ENCODE measurements around the gene MEF2B. TPM values are rescaled to one million over a fixed set of nuclear protein-coding genes. Genes with fewer than 3 reads are reported as not detected.
"Not testable (repeated sequence)": the region's sequence is repeated elsewhere in the genome, so short reads cannot be mapped to it uniquely, and the experiment has no call there.

Gene MEF2B
- total RNA-seq, 1 donor from 2014 or later, result not detected

- DNase-seq (ENCODE audit: extremely low read depth, low read depth, low spot score), result not testable (repeated sequence)
Measured at GRCh38 chr19:19102566-19102965, 67.5 kb downstream of the MEF2B start.

GRCh38 chr19:19101540-19101939, 68.5 kb downstream of the MEF2B start:
- DNase-seq (ENCODE audit: extremely low read depth, low read depth, low spot score), result no peak

DNA sequence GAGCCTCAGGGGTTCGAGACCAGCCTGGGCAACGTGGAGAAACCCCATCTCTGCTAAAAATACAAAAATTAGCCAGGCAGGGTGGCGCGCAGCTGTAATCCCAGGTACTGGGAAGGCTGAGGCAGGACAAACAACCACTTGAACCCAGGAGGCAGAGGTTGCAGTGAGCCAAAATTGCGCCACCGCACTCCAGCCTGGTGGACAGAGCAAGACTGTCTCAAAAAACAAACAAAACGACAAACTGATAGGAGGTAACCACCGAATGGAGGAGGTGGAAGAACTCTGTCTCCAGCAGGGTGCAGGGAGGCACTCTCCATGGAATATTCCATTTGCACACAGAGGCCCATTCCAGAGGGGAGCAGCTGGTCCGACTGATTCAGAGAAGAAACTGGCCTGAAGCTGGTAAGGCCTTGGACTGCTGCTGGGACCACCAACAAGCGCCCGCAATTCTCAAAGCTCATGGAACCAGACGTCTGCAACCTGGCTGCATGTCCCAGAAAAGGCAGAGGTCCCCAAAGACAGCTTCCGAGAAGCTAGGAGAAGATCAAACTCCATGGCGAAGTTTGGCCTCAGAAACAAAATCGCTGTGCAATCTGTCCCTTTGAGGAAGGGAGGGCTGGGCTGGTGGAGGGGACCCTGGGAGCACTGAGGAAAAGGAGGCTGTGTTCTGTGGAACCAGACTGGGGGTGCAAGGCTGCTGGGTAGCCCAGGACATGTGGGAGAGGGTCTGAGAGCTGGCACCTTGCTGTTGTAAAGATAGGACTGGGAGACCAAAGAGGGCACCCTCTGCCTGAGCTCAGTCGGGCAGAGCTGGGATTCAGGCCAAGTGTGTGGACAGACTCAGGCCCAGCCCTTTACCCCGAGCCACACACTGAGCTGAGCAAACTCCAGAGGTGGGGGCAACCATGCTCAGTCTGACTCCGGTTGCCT, 71.1 kb downstream of the MEF2B start:
- DNase-seq (ENCODE audit: extremely low read depth, low read depth, low spot score), result no peak

GRCh38 chr19:19098084-19098702, 71.9 kb downstream of the MEF2B start:
- no peak for DNase-seq (ENCODE audit: extremely low read depth, low read depth, low spot score)

GRCh38 chr19:19096641-19097627, 73.1 kb downstream of the MEF2B start:
- no peak for DNase-seq (ENCODE audit: extremely low read depth, low read depth, low spot score)

DNA sequence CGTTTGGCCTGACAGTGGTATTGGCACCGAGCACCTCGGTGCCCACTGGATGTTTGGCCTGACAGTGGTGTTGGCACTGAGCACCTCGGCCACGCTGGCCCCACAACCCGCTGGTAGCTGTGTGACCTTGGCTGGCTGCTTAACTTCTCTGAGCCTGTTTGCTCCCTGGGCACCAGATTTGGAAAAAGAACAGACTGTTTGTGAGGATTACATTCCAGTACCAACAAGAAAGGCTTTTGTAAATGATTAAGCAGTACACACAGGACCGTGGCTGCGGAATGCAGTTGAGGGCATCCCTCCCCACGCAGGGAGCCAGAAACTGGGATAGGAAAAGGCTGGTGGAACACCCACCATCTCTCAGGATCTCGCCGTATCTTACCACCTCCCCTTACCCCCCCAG, 74.4 kb downstream of the MEF2B start:
- DNase-seq (ENCODE audit: extremely low read depth, low read depth, low spot score), result no peak

Other genes starting within 250 kb of the MEF2B start
- 268 and 518 TPM in 2 replicates for gene HOMER3, start 229.0 kb downstream of the MEF2B start, total RNA-seq
- gene SUGP2, start 136.7 kb downstream of the MEF2B start, total RNA-seq, result 34.8 and 38.9 TPM in 2 replicates
- gene ARMC6, start 136.7 kb downstream of the MEF2B start, total RNA-seq, result 40.0 and 41.1 TPM in 2 replicates
- 6.1 and 6.8 TPM in 2 replicates for gene SLC25A42, start 106.3 kb downstream of the MEF2B start, total RNA-seq
- 22.0 and 22.6 TPM in 2 replicates for gene TMEM161A, start 31.8 kb downstream of the MEF2B start, total RNA-seq
- 20.7 and 29.3 TPM in 2 replicates for gene BORCS8, start 21.9 kb upstream of the MEF2B start, total RNA-seq
- gene RFXANK, start 22.0 kb upstream of the MEF2B start, total RNA-seq, result 89.3 and 109 TPM in 2 replicates
- 3.1 and 8.5 TPM in 2 replicates for gene NR2C2AP, start 33.2 kb upstream of the MEF2B start, total RNA-seq
- gene NCAN, start 41.7 kb upstream of the MEF2B start, total RNA-seq, result not detected in 2 replicates
- gene TM6SF2, start 103.0 kb upstream of the MEF2B start, total RNA-seq, result not detected in 2 replicates
- 43.7 and 45.8 TPM in 2 replicates for gene SUGP1, start 150.2 kb upstream of the MEF2B start, total RNA-seq
- gene MAU2, start 150.6 kb upstream of the MEF2B start, total RNA-seq, result 34.3 and 46.0 TPM in 2 replicates
- gene GATAD2A, start 235.4 kb upstream of the MEF2B start, total RNA-seq, result 97.8 and 102 TPM in 2 replicates